ENCODE measurements around the gene TP53TG5.

- no peak for TF ChIP-seq CTCF (IDR thresholded peaks at IDR 0.05)
- no peak for TF ChIP-seq POLR2A (IDR thresholded peaks at IDR 0.05; ENCODE audit: low read depth)
- no peak for TF ChIP-seq EP300 (IDR thresholded peaks at IDR 0.05)
- no peak for TF ChIP-seq POLR2AphosphoS5 (IDR thresholded peaks at IDR 0.05)
These were observed 27.9 kb downstream of the TP53TG5 start for GRCh38 chr20:45350217-45350616.
